Stimulated activated CD8-positive, alpha-beta memory T cell treated with anti-CD3 and anti-CD28 coated beads, Interleukin-4, amount 100 ng/mL, for 48 hours (primary cell): ENCODE data around the gene CCK.

Source experiments
- DNase-seq: peaks from one replicate; pipeline ENCODE4 v3.0.0-alpha.2; 2020

CCK gene

DNA sequence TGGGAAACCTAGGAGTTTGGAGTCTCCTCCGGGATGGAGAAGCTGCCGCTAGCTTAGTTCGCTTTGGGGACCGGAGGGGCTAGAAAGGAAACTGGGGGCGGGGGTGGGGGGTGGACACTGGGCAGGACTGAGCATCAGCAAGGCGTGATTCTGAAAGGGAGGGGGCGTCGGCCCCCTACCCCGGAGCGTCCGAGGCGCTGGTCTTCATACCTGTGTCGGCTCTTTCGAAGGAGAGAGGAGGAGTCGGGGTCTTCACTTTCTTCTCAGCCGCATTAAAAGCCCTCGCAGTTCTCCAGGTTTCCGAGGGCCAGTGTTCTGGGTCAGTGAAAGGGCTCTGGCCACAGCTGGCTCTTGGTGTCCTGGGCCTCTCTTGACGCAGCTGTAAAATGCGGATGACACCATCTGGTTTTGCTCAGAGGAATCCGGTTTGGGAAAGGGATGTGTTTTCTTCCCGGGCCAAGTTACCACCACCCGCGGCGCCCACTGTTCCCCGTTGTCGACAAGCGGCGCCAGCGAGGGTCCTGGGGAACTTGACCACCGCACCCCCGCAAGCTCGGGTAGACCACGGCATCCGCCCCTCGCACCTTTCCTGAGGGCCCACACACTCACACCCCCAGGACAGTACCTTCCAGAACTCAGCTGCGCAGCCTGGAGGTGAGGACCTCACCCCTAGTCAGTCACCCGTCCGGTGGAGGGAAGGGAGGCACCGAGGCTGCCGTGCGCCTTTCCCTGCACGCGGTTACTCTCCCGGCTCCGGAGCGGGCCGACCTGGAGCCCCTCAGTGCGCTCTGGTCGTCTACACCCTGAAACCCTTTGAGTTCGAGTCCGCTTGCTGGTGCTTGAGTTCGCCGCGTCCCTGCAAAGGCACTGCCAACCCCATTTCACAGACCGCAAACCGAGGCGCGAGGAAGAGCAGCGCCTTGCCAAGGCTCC, 660 bp downstream of the CCK start:
- DNase-seq, result no peak

DNA sequence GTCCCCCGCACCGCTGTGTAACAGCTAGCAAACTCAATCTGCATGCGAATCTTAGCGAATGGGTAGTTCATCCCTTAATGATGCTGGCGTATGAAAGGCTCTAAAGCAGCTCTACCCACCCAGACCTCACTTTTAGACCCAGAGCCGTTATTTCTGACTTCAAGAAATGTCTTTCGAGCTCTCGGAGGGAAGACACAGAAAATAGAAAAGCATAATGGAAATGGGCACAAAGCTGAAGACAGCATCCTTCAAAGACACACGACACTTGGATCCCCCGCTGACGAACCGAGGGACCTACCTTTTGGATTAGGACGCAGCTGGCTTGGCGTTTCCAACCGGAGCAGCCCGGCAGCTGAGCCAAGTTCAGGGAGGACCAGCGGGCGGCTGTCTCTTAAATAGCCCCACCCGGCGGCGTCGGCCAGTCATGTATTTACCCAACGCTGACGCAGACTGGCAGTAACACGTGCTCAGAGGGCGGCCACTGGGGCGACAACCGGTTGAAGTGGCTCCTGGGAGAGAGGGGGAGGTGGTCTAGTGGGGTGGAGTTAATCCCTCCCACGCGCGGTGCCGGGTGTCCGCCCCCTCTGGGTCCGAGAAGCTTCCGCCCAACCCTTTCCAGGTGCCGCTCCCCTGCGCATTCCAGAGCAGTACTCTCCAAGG, 1.5 kb downstream of the CCK start:
- DNase-seq, result peak; percentile 29

DNA sequence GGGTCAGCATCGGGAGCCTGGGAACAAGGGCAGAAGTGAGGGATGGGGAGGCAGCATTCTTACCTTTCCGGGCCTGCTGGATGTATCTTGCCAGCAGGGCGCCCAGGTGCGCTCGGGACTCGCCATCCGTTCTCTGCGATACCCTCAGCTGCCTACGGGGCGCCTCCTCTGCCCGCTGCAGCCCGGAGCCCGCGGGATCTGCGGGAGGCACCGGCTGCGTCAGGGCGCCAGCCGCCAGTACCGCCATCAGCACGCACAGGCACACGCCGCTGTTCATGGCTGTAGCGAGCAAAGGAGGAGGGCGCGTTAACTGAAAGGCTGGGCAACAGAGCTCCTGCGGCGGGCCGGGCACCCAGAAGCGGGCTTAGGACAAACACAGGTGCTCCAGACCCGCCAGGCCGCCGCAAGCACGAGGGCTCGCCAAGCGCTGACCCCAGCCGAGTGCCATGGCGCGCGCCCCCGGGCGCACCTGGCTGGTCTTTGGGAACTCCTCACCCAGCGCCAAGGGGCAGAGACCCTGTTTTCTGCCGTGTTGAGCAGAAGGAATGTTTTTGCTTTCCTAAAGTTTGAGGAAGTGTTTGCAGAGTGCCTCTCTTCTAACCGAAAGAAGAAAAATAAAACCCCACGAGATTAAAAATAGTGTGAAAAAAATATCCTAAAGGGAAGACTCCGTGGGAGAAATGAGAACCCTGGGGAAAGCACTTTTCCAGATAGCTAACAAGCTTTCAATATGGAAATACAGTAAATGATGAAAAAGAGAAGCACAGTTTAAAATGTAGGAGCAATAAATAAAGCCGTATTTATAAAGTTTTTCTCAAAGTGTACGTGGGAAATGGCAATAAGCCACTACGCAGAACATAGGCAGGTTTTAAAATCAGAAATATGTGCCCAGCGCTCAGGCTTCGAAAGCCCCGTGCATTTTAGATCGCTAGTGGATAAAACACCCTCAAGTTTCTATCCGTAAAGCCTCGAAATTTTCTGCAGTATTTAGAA, 2.3 kb downstream of the CCK start:
- peak; percentile 27 for DNase-seq

DNA sequence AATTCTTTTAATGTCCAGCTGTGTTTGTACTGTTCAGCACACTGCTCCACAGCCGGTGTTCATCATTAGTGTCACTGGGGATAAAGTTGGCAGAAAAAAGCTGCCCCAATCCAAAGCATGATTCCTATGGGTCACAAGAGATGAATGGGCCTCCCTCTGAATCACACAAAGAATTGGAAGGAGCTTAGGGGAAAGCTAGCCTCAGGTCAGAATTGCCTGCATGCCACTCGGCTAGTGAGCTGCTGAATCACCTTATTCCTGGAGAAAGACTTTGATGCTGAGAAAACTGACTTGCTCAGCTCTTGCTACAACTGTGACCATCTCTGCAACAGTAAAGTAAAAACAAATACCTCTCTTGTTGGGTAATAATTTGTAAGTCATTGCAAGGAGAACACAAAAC, 3.5 kb downstream of the CCK start:
- no peak for DNase-seq

DNA sequence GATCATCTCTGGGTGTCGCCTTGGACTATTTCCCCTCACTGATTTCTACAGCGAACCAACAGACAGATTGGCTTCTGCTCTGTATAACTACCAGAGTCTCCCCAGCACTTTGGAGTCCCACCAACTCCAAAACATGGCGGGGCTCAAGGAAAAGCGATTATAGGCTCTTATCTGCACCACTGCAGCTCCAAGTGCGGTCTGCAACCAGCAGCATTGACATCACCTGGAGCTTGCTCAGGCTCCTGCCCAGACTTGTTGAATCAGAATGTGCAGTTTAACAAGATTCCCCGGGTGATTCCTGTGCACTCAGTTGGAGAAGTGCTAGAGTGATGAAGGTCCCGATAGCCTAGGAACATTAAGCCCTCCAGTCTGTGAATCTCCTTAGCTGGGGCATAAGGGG, 9.0 kb downstream of the CCK start:
- DNase-seq, result no peak

DNA sequence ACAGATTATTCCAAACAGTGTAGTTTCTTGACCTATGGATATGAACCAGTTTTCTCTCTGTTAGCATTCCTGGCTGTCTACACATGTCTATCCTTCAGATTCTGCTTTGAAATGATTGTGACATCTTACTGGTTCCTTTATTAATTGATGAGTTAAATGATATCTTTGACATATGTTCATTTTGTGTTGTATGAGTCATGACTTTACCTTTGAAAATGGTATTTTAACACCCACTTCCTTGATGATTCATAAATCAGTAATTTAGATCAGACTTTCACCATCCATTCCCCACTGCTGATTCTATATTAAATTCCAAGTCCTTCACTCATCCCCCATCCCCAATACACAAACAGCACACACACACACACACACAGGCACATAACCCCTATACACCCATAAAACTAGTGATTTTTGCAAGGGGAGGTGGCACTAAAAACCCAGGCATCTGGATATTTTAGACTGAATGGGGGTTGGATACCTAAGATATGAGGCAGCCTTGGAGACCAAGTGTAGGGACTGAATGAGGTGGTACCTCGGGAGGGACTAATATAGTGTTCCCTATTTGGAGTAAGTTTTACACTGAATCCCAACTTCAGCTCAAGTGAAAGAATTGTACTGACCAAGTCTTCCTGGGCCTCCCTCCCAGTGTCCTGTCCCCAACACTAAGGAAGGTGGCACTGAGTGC, 9.7 kb downstream of the CCK start:
- no peak for DNase-seq

DNA sequence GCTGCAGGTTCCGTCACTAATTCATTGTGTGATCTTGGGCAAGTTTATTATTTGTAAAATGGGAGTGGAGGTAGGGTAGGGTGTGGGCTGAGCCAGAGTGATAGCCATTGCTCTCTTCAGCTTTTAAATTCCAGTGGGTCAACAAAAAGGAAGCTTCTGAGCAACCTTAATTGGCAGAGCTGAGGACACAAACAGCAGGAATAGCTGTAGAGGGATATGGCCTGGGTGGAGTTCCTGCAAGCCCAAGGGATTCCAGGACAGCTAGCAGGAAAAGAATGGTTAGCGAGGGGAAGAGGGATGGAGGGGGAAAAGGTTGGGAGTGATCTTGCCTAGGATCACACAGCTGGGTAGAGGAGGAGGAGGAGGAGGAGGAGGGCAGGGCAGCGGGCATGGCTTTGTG, 11.4 kb downstream of the CCK start:
- no peak for DNase-seq

DNA sequence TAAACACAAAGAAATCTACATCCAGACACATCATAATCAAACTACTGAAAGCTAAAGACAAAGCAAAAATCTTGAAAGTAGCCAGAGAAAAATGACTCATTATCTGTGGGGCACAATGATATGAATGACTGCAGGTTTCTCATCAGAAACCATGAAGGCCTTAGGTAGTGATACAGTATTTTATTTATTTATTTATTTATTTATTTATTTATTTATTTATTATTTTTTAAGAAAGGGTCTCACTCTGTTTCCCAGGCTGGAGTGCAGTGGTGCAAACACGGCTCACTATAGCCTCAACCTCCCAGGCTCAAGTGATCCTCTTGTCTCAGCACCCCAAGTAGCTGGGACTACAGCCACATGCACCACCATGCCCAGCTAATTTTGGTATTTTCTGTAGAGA, 15.2 kb downstream of the CCK start:
- no peak for DNase-seq

DNA sequence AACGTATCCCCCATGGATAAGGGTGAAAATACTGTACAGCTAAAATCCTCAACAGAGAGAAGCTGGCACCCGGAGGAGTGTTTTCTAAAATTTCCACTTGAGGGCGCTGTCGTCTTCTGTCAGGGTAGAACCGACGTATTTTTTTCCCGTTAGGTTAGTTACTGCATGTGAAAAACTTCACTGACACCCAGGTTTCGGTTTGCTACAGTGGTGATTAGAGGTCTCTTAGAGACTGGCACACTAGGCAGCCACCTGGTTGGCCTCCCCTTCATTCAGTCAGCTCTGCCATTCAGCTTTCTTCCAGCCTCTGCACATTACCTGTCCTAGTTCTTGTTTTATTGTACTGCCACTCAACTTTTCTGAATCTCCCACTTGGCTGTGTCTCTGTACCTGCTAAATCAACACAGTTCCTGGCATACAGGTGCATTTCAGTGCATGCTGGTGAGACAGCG, 18.4 kb downstream of the CCK start:
- DNase-seq, result peak; percentile 75

DNA sequence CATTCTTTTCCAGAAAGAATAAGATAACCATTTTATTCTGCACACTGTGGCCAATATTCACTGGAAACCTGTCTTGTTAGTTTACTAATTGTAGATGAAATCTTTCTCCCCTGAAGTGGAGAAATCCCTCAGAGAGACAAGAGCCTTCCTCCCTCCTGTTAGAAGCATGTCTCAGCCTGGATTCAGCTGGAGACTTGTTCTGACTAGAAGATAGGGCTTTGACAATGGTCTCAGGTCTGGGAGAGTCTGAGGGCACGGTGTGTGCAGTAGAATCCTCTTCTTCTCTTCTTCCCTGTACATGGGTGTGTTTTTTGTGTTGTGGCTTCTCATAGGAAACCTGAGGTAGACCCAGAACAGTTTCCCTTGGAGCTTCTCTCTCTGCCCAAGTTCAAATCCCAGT, 19.9 kb downstream of the CCK start:
- DNase-seq, result no peak

DNA sequence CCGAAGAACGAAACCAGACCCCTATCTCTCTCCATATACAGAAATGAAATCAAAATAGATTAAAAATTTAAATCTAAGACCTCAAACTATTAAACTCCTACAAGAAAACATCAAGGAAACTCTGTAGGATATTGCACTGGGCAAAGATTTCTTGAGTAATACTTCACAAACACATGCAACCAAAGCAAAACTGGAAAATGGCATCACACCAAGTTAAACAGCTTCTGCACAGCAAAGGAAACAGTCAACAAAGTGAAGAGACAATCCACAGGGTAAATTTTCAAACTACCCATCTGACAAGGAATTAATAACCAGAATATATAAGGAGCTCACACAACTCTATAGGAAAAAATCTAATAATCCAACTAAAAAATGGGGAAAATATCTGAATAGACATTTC, 29.4 kb downstream of the CCK start:
- no peak for DNase-seq

DNA sequence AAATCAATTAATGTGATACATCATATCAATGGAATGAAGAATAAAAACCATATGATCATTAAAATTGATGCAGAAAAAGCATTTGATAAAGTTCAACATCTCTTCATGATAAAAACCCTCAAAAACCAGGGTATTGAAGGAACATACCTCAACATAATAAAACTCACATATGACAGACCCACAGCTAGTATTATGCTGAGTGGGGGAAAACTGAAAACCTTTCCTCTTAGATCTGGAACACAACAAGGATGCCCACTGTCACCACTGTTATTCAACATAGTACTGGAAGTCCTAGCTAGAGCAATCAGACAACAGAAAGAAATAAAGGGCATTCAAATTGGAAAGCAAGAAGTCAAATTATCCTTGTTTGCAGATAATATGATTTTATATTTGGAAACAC, 30.5 kb downstream of the CCK start:
- no peak for DNase-seq

DNA sequence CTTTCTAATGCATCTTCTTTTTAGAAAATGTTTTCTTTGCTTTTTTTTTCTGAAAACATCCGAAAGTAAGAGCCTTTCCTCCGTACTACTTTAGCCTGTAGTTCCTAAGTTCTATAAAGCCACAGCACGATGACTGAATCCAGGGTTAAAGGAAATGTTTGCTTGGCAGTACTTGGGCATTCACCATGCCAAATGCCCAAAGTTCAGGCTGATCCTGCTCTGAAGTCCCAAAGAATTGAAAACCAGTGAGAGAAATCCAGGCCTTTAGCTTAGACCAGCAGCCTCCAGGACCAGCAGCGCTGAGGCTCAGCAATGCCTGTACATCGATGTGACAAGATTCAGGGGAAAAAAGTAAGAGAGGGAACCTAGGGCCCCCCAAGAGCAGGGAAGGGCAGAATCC, 35.1 kb downstream of the CCK start:
- DNase-seq, result no peak

DNA sequence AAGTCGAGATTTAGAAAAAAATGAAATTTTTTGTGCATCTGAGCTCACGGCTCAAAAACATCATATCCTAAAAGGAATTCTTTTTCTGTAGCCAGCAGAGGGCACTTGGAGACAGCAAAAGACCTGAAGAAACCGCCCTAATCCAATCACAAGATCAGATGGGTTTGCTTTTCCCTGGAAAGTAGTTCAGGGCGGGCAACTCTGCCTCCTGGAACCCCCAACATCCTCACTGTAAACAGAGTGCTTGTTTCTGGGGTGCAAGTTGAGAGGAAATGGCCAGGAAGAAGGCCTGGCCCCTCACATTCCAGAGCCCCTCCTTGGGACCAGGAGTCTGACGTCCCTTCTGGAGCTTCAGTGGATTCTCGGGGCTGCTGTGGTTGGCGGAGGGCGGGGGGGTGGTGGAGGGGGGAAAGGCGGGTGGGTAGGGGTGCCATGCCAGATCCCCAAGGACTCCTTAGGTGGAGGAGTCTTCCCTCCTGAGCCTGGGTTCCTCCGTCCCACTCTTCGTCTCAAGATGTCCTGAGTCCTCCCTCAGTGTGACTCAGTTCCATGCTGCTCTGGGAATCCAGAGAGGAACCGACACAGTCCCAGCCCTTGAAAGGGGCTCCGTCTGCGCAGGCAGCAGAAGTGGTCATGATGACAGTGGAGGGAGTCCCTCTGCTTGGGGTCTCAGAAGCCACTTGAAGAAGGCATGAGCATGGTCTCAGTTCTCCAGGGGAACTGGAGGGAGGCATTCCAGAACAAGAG, 35.9 kb downstream of the CCK start:
- DNase-seq, result no peak

DNA sequence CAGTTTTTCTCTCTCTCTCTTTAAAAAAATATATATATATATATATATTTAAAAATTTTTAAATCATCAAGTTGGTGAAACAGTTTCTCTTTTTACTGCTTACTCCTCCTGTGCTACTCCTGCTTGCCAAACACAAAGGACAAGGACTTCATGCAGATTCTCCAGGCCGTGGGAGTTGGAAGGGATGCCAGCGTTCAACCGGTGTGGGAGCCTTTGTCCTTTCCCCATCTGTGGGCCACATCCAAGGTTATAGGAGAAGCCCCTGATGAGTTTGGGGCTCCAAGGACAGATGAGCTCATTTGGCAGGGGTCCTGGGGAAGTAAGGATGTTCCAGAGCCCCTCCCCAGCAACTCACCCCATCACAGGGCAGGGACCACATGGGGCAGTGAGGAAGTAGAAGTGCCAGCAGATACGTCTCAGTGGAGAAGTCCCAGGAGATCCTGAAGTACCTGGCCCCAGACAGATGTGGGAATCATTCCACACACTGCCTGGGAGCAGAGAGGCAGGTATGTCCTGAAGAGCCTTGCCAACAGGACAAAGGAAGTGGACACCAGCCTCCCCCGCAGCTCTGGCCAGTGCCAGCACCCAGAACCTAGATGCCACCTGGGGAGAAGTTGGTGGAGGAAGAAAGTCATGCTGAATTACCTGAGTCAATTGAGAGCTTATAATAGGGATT, 36.6 kb downstream of the CCK start:
- no peak for DNase-seq

DNA sequence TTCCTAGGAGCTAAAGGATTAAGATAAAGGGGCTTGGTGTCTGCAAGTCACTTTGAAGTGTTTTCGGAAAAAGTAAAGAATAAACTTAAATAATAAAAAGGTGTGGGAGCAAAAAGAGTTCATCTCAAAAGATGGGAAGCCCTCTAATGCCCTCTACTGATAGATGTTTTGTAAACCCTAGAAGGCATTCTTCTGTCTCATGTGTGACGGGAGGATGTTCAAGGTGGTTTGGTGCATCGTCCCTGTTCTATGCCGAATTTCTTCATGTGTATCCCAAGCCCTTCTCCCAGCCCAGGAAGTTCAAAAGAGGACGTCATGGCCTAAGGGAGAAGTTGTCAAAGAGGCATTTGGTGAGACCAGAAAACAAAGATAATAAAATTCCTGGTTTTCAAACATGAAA, 37.2 kb downstream of the CCK start:
- no peak for DNase-seq

DNA sequence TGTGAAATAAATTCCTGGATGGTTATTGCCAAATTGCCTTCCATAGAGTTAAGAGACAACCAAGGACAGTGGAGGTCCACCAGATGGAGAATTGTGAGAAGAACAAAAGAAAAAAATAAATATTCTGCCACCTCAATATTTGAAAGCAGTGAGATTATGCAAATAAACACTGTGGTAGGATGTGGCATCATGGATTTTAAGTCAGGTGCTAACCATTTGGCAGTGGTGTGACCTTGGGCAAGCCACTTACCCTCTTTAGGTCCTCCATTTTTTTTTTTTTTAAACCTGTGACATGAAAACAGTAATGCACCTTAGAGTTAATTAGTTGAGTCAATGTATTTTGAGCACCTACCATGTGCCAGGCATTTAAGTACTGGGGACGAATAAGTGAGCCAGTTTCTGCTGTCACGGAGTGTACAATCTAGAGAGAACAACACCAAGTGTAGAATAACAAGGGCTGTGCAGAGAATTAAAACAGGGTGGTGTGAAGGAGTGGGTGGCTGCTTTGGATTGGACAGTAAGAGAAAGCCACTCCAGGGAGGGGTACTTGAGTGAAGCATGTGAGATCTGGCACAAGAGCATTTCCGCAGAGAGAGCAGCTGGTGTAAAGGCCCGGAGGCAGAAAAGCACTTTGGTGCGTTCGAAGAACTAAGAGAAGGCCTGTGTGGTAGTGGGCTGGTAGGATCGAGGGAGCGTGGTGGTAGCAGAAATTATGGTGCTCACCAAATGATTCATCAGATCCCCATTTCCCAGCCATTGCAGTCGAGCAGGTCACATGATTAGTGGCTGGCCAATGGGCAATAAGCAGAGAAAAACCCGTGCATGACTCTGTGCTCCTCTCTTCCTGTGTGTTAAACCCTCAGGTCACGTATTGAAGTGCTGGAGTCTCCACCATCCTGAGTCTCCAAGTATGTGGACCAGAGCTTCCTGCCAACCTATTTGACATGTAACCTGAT, 39.2 kb downstream of the CCK start:
- DNase-seq, result no peak

DNA sequence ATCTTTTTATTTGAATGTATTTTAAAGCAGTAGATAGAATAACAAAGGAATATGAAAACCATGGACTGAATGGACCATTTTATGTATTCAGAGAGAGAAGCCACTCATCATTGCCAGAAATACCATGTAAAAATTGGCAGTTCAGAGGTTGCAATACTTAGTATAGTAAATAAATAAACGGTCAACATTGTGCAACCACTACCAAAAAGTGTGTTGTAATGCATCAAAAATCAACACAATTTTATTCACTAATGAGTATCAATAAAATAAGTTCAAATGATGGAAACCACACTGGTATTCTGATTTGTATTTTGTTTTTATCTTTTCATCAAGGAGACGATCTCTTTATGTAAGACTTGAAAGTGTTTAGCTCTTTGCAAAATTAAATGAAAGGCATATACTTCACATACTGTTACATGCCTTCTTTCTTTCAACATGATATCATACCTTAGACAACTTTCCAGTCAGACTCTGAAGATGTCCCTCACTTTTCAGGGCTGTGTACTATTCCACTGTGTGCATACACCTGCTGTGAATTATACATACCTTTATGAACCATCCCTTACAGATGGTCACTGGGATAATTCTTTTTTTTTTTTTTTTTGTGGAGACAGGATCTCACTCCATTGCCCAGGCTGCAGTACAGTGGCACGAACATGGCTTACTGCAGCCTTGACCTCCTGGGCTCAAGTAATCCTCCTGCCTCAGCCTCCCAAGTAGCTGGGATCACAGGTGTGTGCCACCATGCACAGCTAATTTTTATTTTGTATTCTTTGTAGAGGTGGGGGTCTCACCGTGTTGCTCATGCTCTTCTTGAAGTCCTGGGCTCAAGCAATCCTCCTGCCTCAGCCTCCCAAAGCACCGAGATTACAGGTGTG, 40.3 kb downstream of the CCK start:
- no peak for DNase-seq
